C4-2B (cell line): ENCODE results near the gene GOLT1A.

Experiments used
- CTCF ChIP-seq: fragments of 450-650 bp; conservative IDR thresholded peaks from 2 replicates; pipeline ENCODE4 v1.5.1; 2017; ENCODE audit warnings: mild to moderate bottlenecking
- ZFX ChIP-seq: fragments of 450-650 bp; IDR thresholded peaks from 2 replicates; pipeline ENCODE4 v1.6.1; 2017

- TF ChIP-seq CTCF, result no peak
- no peak for TF ChIP-seq ZFX
Observed at GRCh38 chr1:204206121-204206520, 7.7 kb downstream of the GOLT1A start.
